Measurements from ENCODE around the gene C22orf15.

C22orf15 gene

GRCh38 chr22:23787910-23788309, 25.1 kb downstream of the C22orf15 start:
- no peak overlapping the region for H4K91ac ChIP-seq (ENCODE audit: low read depth, low read length)
- H2AK5ac ChIP-seq (ENCODE audit: low read length): no peak overlapping the region
- no peak overlapping the region for H3K18ac ChIP-seq (ENCODE audit: low read length)
- no peak overlapping the region for H2BK12ac ChIP-seq (ENCODE audit: low read length)
- H3K79me2 ChIP-seq (ENCODE audit: control insufficient read depth, insufficient read depth, low read length, poor library complexity): peaks cover 11% of the 10 kb centered on the region
- H3K9me3 ChIP-seq (ENCODE audit: insufficient read depth, low read depth, low read length): no peaks in the 10 kb centered on the region
- H3K4me2 ChIP-seq (ENCODE audit: low read length): peak overlapping the region; percentile 96
- H3K9ac ChIP-seq (ENCODE audit: low read length): peak overlapping the region; percentile 96
- no peak overlapping the region for H3K23ac ChIP-seq (ENCODE audit: low read length)
- peaks cover 12% of the 10 kb centered on the region for H3K79me1 ChIP-seq (ENCODE audit: low read length)
- H3K27ac ChIP-seq (ENCODE audit: low read depth, low read length): no peak overlapping the region
- WGBS (ENCODE audit: extremely low coverage, insufficient coverage, insufficient read length): no CpG with 5 or more reads among the region's 3 CpGs
- no peak for DNase-seq
- H3K27me3 ChIP-seq (ENCODE audit: insufficient read depth, low read length): no peaks in the 10 kb centered on the region
- H3K4me3 ChIP-seq (ENCODE audit: low read depth, low read length): no peak overlapping the region
- H2BK5ac ChIP-seq (ENCODE audit: low read depth, low read length, poor library complexity): no peak overlapping the region
- H3K4me1 ChIP-seq (ENCODE audit: control insufficient read depth in 1 of 2, insufficient read depth in 2 of 2, low read length in 2 of 2): peaks cover 5% of the 10 kb centered on the region in 2 experiments
- peak overlapping the region; percentile 84 for H3K4ac ChIP-seq (ENCODE audit: low read depth, low read length)
- H2BK120ac ChIP-seq (ENCODE audit: insufficient read depth, low read length, poor library complexity): no peak overlapping the region
- H2AFZ ChIP-seq (ENCODE audit: insufficient read depth, low read length, poor library complexity): no peak overlapping the region
- peaks cover 16 to 18% of the 10 kb centered on the region in 2 experiments for H3K36me3 ChIP-seq (ENCODE audit: control insufficient read depth in 1 of 2, insufficient read depth in 2 of 2, low read length in 2 of 2)
- H4K8ac ChIP-seq (ENCODE audit: low read depth, low read length): no peak overlapping the region
- H3K14ac ChIP-seq (ENCODE audit: low read length): no peak overlapping the region
- H4K12ac ChIP-seq (ENCODE audit: low read depth, low read length): no peak overlapping the region

- no peak overlapping the region for H3K14ac ChIP-seq (ENCODE audit: low read length)
- no peak overlapping the region for H3K27ac ChIP-seq (ENCODE audit: low read depth, low read length)
- peaks cover 11% of the 10 kb centered on the region for H3K79me2 ChIP-seq (ENCODE audit: control insufficient read depth, insufficient read depth, low read length, poor library complexity)
- no peak overlapping the region for H4K8ac ChIP-seq (ENCODE audit: low read depth, low read length)
- H3K4ac ChIP-seq (ENCODE audit: low read depth, low read length): peak overlapping the region; percentile 71
- no peak overlapping the region for H4K12ac ChIP-seq (ENCODE audit: low read depth, low read length)
- no peaks in the 10 kb centered on the region for H3K27me3 ChIP-seq (ENCODE audit: insufficient read depth, low read length)
- no peak overlapping the region for H2BK12ac ChIP-seq (ENCODE audit: low read length)
- H2BK120ac ChIP-seq (ENCODE audit: insufficient read depth, low read length, poor library complexity): no peak overlapping the region
- no peak overlapping the region for H4K91ac ChIP-seq (ENCODE audit: low read depth, low read length)
- no peak overlapping the region for H3K23ac ChIP-seq (ENCODE audit: low read length)
- H2AK5ac ChIP-seq (ENCODE audit: low read length): no peak overlapping the region
- DNase-seq: no peak
- no peak overlapping the region for H3K4me2 ChIP-seq (ENCODE audit: low read length)
- no peaks in the 10 kb centered on the region for H3K9me3 ChIP-seq (ENCODE audit: insufficient read depth, low read depth, low read length)
- no CpG with 5 or more reads among the region's 4 CpGs for WGBS (ENCODE audit: extremely low coverage, insufficient coverage, insufficient read length)
- H2AFZ ChIP-seq (ENCODE audit: insufficient read depth, low read length, poor library complexity): no peak overlapping the region
- peaks cover 12% of the 10 kb centered on the region for H3K79me1 ChIP-seq (ENCODE audit: low read length)
- H3K18ac ChIP-seq (ENCODE audit: low read length): no peak overlapping the region
- no peak overlapping the region for H3K9ac ChIP-seq (ENCODE audit: low read length)
- H3K4me3 ChIP-seq (ENCODE audit: low read depth, low read length): no peak overlapping the region
- H3K36me3 ChIP-seq (ENCODE audit: control insufficient read depth in 1 of 2, insufficient read depth in 2 of 2, low read length in 2 of 2): peaks cover 25 to 28% of the 10 kb centered on the region in 2 experiments
- H3K4me1 ChIP-seq (ENCODE audit: control insufficient read depth in 1 of 2, insufficient read depth in 2 of 2, low read length in 2 of 2): peaks cover 5% of the 10 kb centered on the region in 2 experiments
- H2BK5ac ChIP-seq (ENCODE audit: low read depth, low read length, poor library complexity): no peak overlapping the region
Measured at GRCh38 chr22:23789121-23789520, 26.3 kb downstream of the C22orf15 start.

GRCh38 chr22:23789638-23790037, 26.8 kb downstream of the C22orf15 start:
- H4K12ac ChIP-seq (ENCODE audit: low read depth, low read length): no peak overlapping the region
- H2BK12ac ChIP-seq (ENCODE audit: low read length): no peak overlapping the region
- H3K23ac ChIP-seq (ENCODE audit: low read length): no peak overlapping the region
- no peak overlapping the region for H3K27ac ChIP-seq (ENCODE audit: low read depth, low read length)
- no peak overlapping the region for H2BK5ac ChIP-seq (ENCODE audit: low read depth, low read length, poor library complexity)
- H3K4me2 ChIP-seq (ENCODE audit: low read length): no peak overlapping the region
- H3K79me1 ChIP-seq (ENCODE audit: low read length): peaks cover 12% of the 10 kb centered on the region
- no peak overlapping the region for H2AFZ ChIP-seq (ENCODE audit: insufficient read depth, low read length, poor library complexity)
- no peaks in the 10 kb centered on the region for H3K9me3 ChIP-seq (ENCODE audit: insufficient read depth, low read depth, low read length)
- peak overlapping the region; percentile 42 for H3K4ac ChIP-seq (ENCODE audit: low read depth, low read length)
- no peak overlapping the region for H3K18ac ChIP-seq (ENCODE audit: low read length)
- no peak overlapping the region for H3K9ac ChIP-seq (ENCODE audit: low read length)
- peaks cover 5% of the 10 kb centered on the region in 2 experiments for H3K4me1 ChIP-seq (ENCODE audit: control insufficient read depth in 1 of 2, insufficient read depth in 2 of 2, low read length in 2 of 2)
- no peak for DNase-seq
- no peak overlapping the region for H3K4me3 ChIP-seq (ENCODE audit: low read depth, low read length)
- no peak overlapping the region for H4K91ac ChIP-seq (ENCODE audit: low read depth, low read length)
- H2BK120ac ChIP-seq (ENCODE audit: insufficient read depth, low read length, poor library complexity): no peak overlapping the region
- WGBS (ENCODE audit: extremely low coverage, insufficient coverage, insufficient read length): no CpG with 5 or more reads among the region's 4 CpGs
- H3K14ac ChIP-seq (ENCODE audit: low read length): no peak overlapping the region
- peaks cover 29 to 32% of the 10 kb centered on the region in 2 experiments for H3K36me3 ChIP-seq (ENCODE audit: control insufficient read depth in 1 of 2, insufficient read depth in 2 of 2, low read length in 2 of 2)
- H2AK5ac ChIP-seq (ENCODE audit: low read length): no peak overlapping the region
- no peak overlapping the region for H4K8ac ChIP-seq (ENCODE audit: low read depth, low read length)
- peaks cover 11% of the 10 kb centered on the region for H3K79me2 ChIP-seq (ENCODE audit: control insufficient read depth, insufficient read depth, low read length, poor library complexity)
- H3K27me3 ChIP-seq (ENCODE audit: insufficient read depth, low read length): no peaks in the 10 kb centered on the region

GRCh38 chr22:23790819-23791737, 28.3 kb downstream of the C22orf15 start:
- H2AFZ ChIP-seq (ENCODE audit: insufficient read depth, low read length, poor library complexity): no peak overlapping the region
- no peak overlapping the region for H3K4me2 ChIP-seq (ENCODE audit: low read length)
- no peak overlapping the region for H3K23ac ChIP-seq (ENCODE audit: low read length)
- H3K18ac ChIP-seq (ENCODE audit: low read length): peak overlapping the region; percentile 1
- peak overlapping the region; percentile 53 for H3K4ac ChIP-seq (ENCODE audit: low read depth, low read length)
- H4K12ac ChIP-seq (ENCODE audit: low read depth, low read length): no peak overlapping the region
- no peak overlapping the region for H2BK5ac ChIP-seq (ENCODE audit: low read depth, low read length, poor library complexity)
- WGBS (ENCODE audit: extremely low coverage, insufficient coverage, insufficient read length): no CpG with 5 or more reads among the region's 11 CpGs
- H4K91ac ChIP-seq (ENCODE audit: low read depth, low read length): no peak overlapping the region
- H3K27me3 ChIP-seq (ENCODE audit: insufficient read depth, low read length): no peaks in the 10 kb centered on the region
- no peak overlapping the region for H3K4me3 ChIP-seq (ENCODE audit: low read depth, low read length)
- no peak overlapping the region for H3K9ac ChIP-seq (ENCODE audit: low read length)
- H3K79me2 ChIP-seq (ENCODE audit: control insufficient read depth, insufficient read depth, low read length, poor library complexity): peaks cover 11% of the 10 kb centered on the region
- H2BK120ac ChIP-seq (ENCODE audit: insufficient read depth, low read length, poor library complexity): no peak overlapping the region
- H3K27ac ChIP-seq (ENCODE audit: low read depth, low read length): no peak overlapping the region
- peaks cover 39 to 40% of the 10 kb centered on the region in 2 experiments for H3K36me3 ChIP-seq (ENCODE audit: control insufficient read depth in 1 of 2, insufficient read depth in 2 of 2, low read length in 2 of 2)
- H3K9me3 ChIP-seq (ENCODE audit: insufficient read depth, low read depth, low read length): no peaks in the 10 kb centered on the region
- peaks cover 5% of the 10 kb centered on the region in 2 experiments for H3K4me1 ChIP-seq (ENCODE audit: control insufficient read depth in 1 of 2, insufficient read depth in 2 of 2, low read length in 2 of 2)
- no peak for DNase-seq
- H3K79me1 ChIP-seq (ENCODE audit: low read length): peaks cover 12% of the 10 kb centered on the region
- H2BK12ac ChIP-seq (ENCODE audit: low read length): no peak overlapping the region
- no peak overlapping the region for H4K8ac ChIP-seq (ENCODE audit: low read depth, low read length)
- H2AK5ac ChIP-seq (ENCODE audit: low read length): no peak overlapping the region
- no peak overlapping the region for H3K14ac ChIP-seq (ENCODE audit: low read length)

All from trophoblast cell (in vitro differentiated cells and primary cell).